OCI-LY7 (cell line): ENCODE results near the gene TM6SF1.

Experiments used
- CTCF ChIP-seq: fragments of 200-600 bp; sonication (generic); conservative IDR thresholded peaks from 2 replicates; pipeline ENCODE4 v1.5.1; 2014; ENCODE audit warnings: mild to moderate bottlenecking, antibody characterized with exemption, low read length, moderate library complexity, mixed read lengths
- EZH2phosphoT487 ChIP-seq: fragments of 200-600 bp; sonication (generic); IDR thresholded peaks from 2 replicates; pipeline ENCODE4 v1.6.1; 2018; ENCODE audit warnings: low read depth, borderline replicate concordance, mild to moderate bottlenecking, mixed run types, antibody characterized with exemption, low read length, moderate library complexity, mixed read lengths

GRCh38 chr15:83160741-83161140 lies 53.3 kb downstream of the TM6SF1 start:
- TF ChIP-seq CTCF (no peak), EZH2phosphoT487 (no peak)
